GM18507 (cell line): ENCODE data around the gene SEL1L.
"Not testable (repeated sequence)": the region's sequence is repeated elsewhere in the genome, so short reads cannot be mapped to it uniquely, and the experiment has no call there.

Experiments used
- DNase-seq: peaks from one replicate; pipeline ENCODE4 v3.0.0; 2011; ENCODE audit warnings: low read depth; ENCODE audit not compliant: insufficient read length; ENCODE audit errors: extremely low spot score
- FAIRE-seq: peaks from 2 replicates; lab custom pipeline; 2011; peaks lifted over from hg19 to GRCh38; lab: Jason Lieb, UNC

Gene SEL1L

GRCh38 chr14:81484120-81484519 is 49.5 kb downstream of the SEL1L start:
- no peak for DNase-seq
- FAIRE-seq = no peak

GRCh38 chr14:81480741-81481140 is 52.9 kb downstream of the SEL1L start:
- DNase-seq (no peak), FAIRE-seq (no peak)

GRCh38 chr14:81478446-81478845 is 55.2 kb downstream of the SEL1L start:
- FAIRE-seq (no peak), DNase-seq (no peak)

GRCh38 chr14:81476816-81477215 is 56.8 kb downstream of the SEL1L start:
- FAIRE-seq (no peak), DNase-seq (no peak)

GRCh38 chr14:81474685-81475324 is 58.8 kb downstream of the SEL1L start:
- FAIRE-seq (peak; percentile 21), DNase-seq (no peak)

GRCh38 chr14:81474148-81474492 is 59.5 kb downstream of the SEL1L start:
- peak; percentile 96 for FAIRE-seq
- DNase-seq = no peak

GRCh38 chr14:81473456-81474147 is 60.1 kb downstream of the SEL1L start:
- DNase-seq (no peak), FAIRE-seq (peak; percentile 36)

GRCh38 chr14:81472096-81472800 is 61.4 kb downstream of the SEL1L start:
- FAIRE-seq (no peak), DNase-seq (no peak)

GRCh38 chr14:81471062-81471461 is 62.6 kb downstream of the SEL1L start:
- DNase-seq (no peak), FAIRE-seq (peak; percentile 77)

GRCh38 chr14:81470557-81470826 is 63.2 kb downstream of the SEL1L start:
- DNase-seq = not testable (repeated sequence)
- peak; percentile 75 for FAIRE-seq

GRCh38 chr14:81466854-81467253 is 66.8 kb downstream of the SEL1L start:
- DNase-seq (no peak), FAIRE-seq (no peak)

- no peak for FAIRE-seq
- DNase-seq = no peak
These were observed 68.0 kb downstream of the SEL1L start for GRCh38 chr14:81465507-81466228.

GRCh38 chr14:81465003-81465392 is 68.7 kb downstream of the SEL1L start:
- FAIRE-seq, DNase-seq: not testable (repeated sequence)

- DNase-seq = peak; percentile 28
- FAIRE-seq = peak; percentile 81
These were observed 69.2 kb downstream of the SEL1L start for GRCh38 chr14:81464253-81465002.

- not testable (repeated sequence) for DNase-seq, FAIRE-seq
These were observed 71.3 kb downstream of the SEL1L start for GRCh38 chr14:81462356-81462755.

GRCh38 chr14:81459912-81460311 is 73.7 kb downstream of the SEL1L start:
- no peak for FAIRE-seq

GRCh38 chr14:81458352-81458751 is 75.3 kb downstream of the SEL1L start:
- DNase-seq (no peak), FAIRE-seq (no peak)

More at GRCh38 chr14:81459912-81460311, 73.7 kb downstream of the SEL1L start:
- DNase-seq = no peak

- FAIRE-seq (no peak), DNase-seq (no peak)
These were observed 78.3 kb downstream of the SEL1L start for GRCh38 chr14:81455390-81455789.

- no peak for DNase-seq
- FAIRE-seq = no peak
These were observed 79.0 kb downstream of the SEL1L start for GRCh38 chr14:81454572-81455218.
